Fibroblast of lung (primary cell): Measurements from ENCODE around the gene MAB21L4.

Source experiments
- CTCF ChIP-seq, 2 donors: IDR thresholded peaks in 1 of 2; conservative IDR thresholded peaks in 1 of 2; 1 replicate in 1 of 2; 2 replicates in 1 of 2; pipeline ENCODE4 v1.5.1; 2011 to 2012; ENCODE audit warnings: low read length in 2 of 2, control low read depth in 1 of 2, inconsistent platforms in 1 of 2, low read depth in 1 of 2, mild to moderate bottlenecking in 1 of 2
- EZH2 ChIP-seq: IDR thresholded peaks from 2 replicates; pipeline ENCODE4 v1.5.1; 2012; ENCODE audit warnings: low read length, control low read depth, mild to moderate bottlenecking; ENCODE audit errors: missing control alignments

- TF ChIP-seq CTCF (conservative IDR thresholded peaks at IDR 0.05 in 1 of 2, IDR thresholded peaks at IDR 0.05 in 1 of 2; ENCODE audit: low read depth in 1 of 2, low read length in 2 of 2) = no peak
- TF ChIP-seq EZH2 = no peak
Observed at GRCh38 chr2:240879105-240879504, 16.9 kb downstream of the MAB21L4 start.
